Measurements from ENCODE around the gene KIF16B.
"Not testable (repeated sequence)": the region's sequence is repeated elsewhere in the genome, so short reads cannot be mapped to it uniquely, and the experiment has no call there.

Gene KIF16B

GRCh38 chr20:16472045-16472872 is 101.0 kb downstream of the KIF16B start:
- DNase-seq: no peak

- DNase-seq: no peak
These were observed 103.8 kb downstream of the KIF16B start for GRCh38 chr20:16469395-16469905.

GRCh38 chr20:16462711-16463110 is 110.5 kb downstream of the KIF16B start:
- DNase-seq: no peak

DNA sequence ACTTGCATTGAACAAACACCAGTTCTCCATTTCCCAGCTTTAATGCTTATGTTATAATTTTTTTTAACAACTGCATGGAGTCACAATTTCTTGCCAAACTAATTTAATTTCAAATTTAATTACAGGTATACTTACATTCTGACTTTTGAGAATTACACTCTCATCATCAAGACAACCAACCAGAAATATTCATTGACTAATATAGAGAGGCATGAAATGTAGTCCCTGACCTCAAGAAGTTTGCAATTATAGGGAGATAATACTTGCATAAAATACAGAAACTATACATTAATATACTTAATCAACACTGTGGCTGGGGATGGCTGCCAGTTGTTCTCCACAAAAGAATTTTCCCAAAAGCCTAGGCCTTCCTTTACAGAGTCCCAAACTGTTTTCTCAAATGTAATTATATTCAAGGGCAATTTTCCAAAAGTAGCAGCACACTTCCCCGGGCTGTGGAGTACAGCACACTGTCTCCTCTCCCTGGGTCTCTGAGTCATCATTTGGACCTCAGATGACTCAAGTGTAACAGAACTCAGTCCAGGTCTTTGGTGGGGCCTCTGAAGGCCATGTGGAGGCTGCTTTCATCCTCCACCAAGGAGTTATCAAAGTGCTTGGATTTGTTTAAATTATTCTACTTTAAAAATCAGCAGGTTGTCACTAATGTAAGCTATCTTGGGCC is 114.1 kb downstream of the KIF16B start:
- no peak for DNase-seq

- DNase-seq: no peak
These were observed 115.7 kb downstream of the KIF16B start for GRCh38 chr20:16457514-16457913.

GRCh38 chr20:16455324-16455723 is 117.9 kb downstream of the KIF16B start:
- DNase-seq: no peak

GRCh38 chr20:16451982-16452381 is 121.3 kb downstream of the KIF16B start:
- DNase-seq: no peak

- no peak for DNase-seq
These were observed 122.2 kb downstream of the KIF16B start for GRCh38 chr20:16451001-16451400.

DNA sequence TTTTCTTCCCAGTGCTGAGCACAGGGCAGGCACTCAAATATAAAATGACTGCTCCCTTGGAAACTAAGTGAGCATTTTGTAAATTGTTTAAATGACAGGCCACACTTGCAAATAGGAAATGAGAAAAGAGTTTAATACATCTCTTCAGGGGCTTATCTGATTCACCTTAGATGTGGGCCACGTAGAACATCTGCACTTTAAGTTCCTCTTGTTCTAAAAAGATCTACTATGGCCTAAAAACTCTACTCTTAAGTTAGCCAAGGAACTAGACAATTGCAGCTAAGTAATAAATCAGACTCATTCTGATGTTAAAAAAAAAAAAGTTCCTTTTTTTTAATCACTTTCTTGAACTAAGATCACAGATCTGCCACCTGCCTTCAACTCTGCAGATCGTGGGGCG is 126.3 kb downstream of the KIF16B start:
- DNase-seq: no peak

- DNase-seq: no peak
These were observed 127.0 kb downstream of the KIF16B start for GRCh38 chr20:16446246-16446645.

- no peak for DNase-seq
These were observed 127.8 kb downstream of the KIF16B start for GRCh38 chr20:16445482-16445881.

GRCh38 chr20:16444057-16444777 is 129.0 kb downstream of the KIF16B start:
- no peak for DNase-seq

- DNase-seq: no peak
These were observed 131.6 kb downstream of the KIF16B start for GRCh38 chr20:16441546-16442164.

DNA sequence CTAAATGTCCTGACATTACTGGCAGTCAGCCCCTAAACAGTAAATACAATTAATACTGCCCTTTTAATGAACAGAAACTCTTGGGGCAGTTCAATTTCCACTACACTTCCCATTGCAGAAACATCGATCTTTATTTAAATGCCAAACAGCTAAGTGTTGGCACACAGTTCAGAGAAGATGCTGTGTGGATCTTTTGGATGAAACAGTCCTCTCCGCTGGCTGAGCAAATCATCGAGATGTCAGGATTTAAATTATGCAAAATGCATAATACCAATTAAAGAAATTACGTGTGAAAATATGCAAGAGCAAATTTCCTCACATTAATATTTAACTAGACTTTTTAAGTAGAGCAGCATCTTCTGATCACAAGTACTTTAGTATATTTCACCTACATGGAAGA is 132.6 kb downstream of the KIF16B start:
- DNase-seq: no peak

DNA sequence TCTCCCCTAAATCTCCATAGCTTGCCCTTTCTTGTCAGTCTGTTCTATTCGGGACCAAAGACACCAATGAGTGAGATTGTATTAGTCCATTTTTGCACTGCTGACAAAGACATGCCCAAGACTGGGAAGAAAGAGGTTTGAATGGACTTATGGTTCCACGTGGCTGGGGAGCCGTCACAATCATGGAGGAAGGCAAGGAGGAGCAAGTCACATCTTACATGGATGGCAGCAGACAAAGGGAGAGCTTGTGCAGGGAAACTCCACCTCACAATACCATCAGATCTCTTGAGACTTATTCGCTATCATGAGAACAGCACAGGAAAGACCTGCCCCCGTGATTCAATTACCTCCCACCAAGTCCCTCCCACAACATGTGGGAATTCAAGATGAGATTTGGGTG is 133.7 kb downstream of the KIF16B start:
- not testable (repeated sequence) for DNase-seq

DNA sequence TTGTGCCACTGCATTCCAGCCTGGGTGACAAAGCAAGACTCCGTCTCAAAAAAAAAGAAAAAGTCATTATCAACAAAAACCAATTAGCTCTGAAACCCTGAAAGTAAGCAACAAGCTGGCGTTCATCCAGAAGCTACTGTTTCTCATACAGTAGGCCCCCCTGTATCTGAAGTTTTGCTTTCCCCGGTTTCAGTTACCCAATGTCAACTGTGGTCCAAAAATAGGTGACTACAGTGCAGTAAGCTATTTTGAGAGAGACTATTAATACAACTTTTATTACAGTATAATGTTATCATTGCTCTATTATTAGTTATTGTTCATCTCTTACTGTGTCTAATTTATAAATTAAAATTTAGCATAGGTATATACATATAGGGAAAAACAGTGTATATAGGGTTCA is 135.1 kb downstream of the KIF16B start:
- DNase-seq: peak; percentile 20

DNA sequence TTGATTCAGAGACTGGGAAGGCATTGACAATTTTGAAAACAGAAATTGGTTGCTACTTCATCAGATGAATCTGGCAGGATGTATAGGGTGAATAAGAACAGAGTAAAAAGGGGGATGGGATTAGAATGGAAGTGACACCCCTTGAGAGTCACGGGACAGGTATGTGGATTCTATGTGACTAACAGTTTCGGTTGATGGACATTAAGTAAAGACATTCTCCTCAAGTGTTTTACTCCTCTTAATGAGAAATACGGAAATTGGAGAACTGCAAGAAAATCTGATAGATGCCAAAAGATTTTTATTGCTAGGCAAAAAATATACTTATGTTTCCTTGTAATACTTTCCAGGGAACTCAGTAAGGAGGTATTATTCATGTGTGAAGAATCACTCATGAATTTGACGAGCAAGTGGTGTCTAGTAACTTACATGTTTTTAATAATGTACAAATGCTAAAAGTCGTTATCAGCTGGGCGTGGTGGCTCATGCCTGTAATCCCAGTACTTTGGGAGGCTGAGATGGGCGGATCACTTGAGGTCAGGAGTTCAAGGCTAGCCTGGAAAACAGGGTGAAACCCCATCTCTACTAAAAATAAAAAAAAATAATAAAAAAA is 135.8 kb downstream of the KIF16B start:
- DNase-seq: no peak

DNA sequence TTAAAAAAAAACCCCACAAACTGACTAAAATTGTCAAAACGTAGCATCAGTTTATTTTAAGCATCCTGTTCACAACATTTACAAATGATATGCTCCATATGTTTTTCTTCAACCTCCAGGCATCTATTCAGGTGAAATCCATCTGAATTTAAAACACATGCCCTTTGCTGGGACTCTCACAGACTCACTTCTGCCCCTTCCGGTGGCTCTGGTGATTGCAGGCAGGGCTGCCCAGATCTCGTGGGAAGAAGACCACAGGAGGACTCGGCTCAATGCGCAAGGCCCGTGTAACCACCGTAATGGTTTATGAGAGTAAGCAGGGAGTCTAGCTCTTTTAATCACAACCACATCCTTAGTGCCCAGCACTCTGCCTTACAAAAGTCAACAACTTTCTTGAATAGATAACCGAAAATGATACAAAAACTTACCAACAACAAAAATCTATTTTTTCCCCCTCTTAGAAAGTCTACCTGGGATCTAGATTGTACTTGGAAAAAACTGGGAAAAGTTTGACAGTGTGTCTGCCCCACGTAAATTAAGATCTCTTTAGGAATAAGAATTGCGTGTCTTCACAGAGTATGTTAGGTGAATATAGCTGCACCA is 139.1 kb downstream of the KIF16B start:
- peak; percentile 72 for DNase-seq

GRCh38 chr20:16433293-16433580 is 140.0 kb downstream of the KIF16B start:
- DNase-seq: no peak

GRCh38 chr20:16432466-16433292 is 140.6 kb downstream of the KIF16B start:
- DNase-seq: no peak

GRCh38 chr20:16428112-16428511 is 145.1 kb downstream of the KIF16B start:
- no peak for DNase-seq
